DND-41 (cell line): ENCODE results near the gene C17orf114.

ENCODE experiments used
- CTCF ChIP-seq: IDR thresholded peaks from 2 replicates; pipeline ENCODE4 v1.5.1; 2012; ENCODE audit warnings: borderline replicate concordance, low read length, moderate library complexity, mild to moderate bottlenecking; ENCODE audit not compliant: poor library complexity, severe bottlenecking; ENCODE audit errors: extremely low read depth
- EZH2 ChIP-seq: IDR thresholded peaks from 3 replicates; pipeline ENCODE4 v1.6.1; 2012; ENCODE audit warnings: borderline replicate concordance, low read depth, mild to moderate bottlenecking, moderate library complexity, low read length, inconsistent platforms; ENCODE audit not compliant: severe bottlenecking

- no peak for TF ChIP-seq CTCF
- no peak for TF ChIP-seq EZH2
These were observed 10.6 kb upstream of the C17orf114 start for GRCh38 chr17:4812690-4813089.
